GM21447 (cell line): ENCODE results near the gene GABRA6.

Experiments used
- ATAC-seq: cut with Tn5 transposase; IDR thresholded peaks from one replicate; pipeline ENCODE4 v1.9.1; 2021; ENCODE audit not compliant: unreplicated experiment

GABRA6 gene

GRCh38 chr5:161751265-161751664, 65.7 kb downstream of the GABRA6 start:
- no peak for ATAC-seq
